Epidermal melanocyte (primary cell): ENCODE results near the gene DDX31.
"Not testable (repeated sequence)": the region's sequence is repeated elsewhere in the genome, so short reads cannot be mapped to it uniquely, and the experiment has no call there.

Source experiments
- DNase-seq: peaks from one replicate; pipeline ENCODE4 v3.0.0; 2011; ENCODE audit warnings: low spot score; ENCODE audit not compliant: insufficient read length

DDX31 gene

DNA sequence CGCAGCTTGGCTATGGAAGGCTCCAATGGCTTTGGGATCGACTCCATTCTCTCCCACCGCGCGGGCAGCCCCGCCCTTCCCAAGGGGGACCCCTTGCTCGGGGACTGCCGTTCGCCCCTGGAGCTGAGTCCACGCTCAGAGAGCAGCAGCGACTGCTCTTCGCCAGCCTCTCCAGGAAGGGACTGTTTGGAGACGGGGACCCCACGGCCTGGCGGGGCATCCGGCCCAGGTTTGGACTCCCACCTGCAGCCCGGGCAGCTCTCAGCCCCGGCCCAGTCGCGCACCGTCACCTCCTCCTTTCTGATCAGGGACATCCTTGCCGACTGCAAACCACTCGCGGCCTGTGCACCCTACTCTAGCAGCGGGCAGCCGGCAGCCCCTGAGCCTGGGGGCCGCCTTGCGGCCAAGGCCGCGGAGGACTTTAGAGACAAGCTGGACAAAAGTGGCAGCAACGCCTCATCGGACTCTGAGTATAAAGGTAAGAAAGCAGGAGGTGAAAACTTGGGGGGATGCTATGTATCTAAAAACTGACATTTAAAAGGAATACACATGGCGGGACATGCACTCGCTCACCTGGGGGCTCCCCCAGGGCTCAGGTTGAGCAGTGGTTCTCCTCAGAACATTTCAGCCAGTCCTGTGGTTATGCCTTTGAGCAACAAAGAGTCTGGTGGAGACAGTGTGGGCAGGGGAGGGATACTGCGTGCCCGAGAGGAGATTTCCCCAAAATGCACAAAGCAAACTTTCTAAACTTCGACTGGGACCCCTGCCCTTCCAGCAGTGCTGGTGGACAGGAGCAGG lies 86.8 kb downstream of the DDX31 start:
- DNase-seq: no peak

DNA sequence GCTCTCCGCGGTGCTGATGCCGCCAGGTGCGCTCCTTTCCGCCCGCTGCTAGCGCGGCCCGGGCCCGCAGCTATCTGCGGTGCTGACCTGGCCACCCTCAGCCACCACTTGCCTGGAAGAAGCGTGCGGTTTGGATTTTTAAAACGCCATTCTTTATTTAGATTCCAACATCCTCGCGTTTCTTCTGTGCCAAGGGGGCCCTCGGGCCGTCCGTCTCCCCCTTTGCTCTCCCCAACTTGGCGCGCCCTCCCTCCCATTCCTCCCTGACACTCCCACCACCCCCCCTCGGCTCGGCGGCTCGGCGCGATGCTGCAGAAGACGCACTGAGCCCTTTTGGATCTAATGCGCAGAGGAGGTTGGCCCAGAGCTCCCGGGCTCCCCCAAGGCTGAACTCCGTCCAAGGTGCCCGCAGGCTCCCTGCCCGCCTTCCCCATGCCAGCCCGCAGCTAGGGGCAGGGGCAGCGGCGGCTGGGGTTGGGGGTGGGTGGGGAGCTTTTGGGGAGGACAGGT lies 87.5 kb downstream of the DDX31 start, which contains the start of gene BARHL1:
BARHL1 (plus strand) TSS at position 331 of the 510 bp plus-strand sequence. CDS start 192 bp downstream, outside the sequence.
- DNase-seq: no peak

DNA sequence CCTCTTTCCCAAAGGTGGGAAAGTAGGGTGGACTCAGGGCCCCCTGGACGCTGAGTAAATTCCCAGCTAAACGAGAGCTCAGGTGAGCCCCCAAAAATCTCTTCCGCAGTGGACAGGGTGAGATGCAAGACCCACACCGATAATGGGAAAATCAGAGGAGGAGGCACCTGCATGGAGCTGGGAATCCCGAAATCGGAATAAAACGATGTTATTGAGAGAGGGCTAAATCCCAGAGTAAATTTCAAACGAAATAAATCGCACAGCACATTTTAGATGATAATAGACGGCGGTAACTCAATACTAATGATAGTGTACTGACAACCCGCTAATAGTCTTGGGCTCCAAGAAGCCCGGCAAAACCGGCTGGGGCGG lies 90.4 kb downstream of the DDX31 start:
- no peak for DNase-seq

DNA sequence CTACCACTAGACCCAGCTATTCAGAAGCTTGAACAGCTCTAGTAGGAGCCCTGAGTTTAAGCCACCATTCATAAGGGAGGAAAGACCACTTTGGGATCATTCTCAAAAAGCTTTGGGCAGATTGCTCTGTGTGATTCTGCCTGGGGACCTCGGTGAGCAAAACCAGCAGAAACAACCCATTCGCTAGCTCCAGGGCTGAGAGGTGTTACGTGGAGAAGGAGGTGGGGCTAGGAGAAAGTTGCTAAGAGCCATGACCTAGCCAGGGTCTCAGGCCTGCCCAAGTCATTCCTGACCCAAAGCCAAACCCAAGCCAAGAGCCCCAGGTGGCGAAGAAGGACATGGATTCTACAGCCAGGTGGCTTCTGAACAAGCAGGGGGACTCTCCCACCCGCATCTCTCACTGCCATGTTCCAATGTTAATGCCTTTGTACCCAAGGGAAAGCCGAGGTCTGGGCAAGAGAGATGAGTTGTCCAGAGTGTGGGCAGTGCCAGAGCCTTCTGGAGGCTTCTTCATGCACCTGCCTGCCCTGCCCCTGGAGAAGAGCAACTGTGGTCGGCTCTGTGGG lies 91.3 kb downstream of the DDX31 start:
- no peak for DNase-seq

DNA sequence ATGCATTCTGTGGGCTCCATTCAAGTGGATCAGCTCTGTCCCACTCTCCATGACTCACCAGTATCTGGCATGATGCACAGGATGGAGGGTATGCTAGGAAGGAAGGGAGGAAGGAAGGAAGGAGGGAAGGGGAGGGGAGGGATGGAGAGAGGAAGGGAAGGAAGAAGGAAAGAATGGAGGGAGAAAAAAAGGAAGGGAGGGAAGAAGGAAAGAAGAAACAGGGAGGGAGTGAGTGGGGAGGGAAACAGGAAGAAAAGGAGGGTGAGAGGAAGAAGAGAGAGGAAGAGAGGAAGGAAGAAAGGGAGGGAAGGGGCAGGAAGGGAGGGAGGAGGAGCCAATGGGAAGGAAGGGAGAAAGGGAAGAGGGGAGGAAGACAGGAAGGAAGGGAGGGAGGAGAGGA lies 92.7 kb downstream of the DDX31 start:
- no peak for DNase-seq

DNA sequence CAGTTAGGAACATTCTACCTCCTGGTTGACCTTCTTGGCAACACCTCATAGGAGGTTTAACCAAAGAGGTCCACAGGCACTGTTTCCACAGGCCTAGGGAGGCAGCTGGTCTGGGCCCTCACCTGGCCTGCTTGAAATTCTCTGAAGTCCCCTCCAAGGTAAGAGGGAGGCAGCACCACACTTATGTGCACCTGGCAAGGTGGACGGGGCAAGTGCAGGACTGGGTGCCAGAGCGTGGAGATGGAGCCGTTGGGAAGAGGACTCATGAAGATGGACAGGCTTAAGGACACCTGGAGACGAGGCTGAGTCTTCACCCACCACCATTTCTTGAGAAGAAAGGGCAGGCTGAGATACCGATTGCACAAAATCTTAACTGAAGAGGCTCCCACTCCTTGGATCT lies 94.0 kb downstream of the DDX31 start:
- DNase-seq: no peak

DNA sequence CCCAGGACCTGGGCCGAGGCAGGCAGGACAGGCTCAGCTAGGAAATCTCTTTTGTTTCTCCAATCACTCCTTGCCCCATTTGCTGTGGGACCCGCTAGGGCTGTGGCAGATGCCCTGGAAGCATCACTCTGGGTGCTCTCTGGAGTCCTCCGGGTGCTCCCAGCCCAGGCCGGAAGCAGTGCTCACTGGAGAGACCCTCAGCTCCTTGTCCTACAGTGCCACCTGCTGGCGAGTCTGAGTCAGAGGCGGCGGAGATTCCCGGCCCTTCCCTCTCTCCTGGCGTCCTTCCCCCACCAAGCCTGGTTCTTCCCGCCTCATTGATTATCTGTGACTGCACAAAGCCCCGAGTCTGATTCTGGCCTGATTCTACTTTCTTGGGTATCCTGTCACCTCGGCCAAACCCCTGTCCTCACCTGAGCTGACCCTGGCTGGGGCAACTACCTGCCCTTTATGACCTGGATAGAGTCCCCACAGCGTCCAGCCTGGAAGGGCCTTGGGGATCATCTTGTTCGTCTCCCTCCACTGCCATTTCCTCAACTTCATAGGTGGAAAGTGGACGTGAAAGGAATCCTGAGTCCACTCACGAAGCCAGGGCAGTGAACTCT lies 94.7 kb downstream of the DDX31 start:
- DNase-seq: peak; percentile 89

DNA sequence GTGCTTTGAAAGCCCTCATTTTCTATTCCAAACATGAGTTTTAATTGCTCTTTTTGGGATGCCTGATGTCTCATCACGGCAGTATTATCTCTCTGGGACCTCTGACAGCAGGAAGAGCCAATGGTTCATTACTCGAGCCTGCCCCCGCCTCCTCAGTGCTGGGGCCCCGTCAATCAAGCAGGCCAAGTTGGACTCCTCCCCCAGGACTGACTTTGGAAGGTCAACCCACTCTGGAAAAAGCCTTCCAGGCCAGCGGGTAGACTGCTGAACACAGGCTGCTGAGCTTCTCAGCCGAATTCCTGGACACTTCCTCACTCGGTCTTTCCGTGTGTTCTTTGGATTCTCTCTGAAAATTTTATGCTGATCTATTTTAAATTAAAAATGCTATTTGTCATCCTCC lies 96.9 kb downstream of the DDX31 start:
- DNase-seq: no peak

DNA sequence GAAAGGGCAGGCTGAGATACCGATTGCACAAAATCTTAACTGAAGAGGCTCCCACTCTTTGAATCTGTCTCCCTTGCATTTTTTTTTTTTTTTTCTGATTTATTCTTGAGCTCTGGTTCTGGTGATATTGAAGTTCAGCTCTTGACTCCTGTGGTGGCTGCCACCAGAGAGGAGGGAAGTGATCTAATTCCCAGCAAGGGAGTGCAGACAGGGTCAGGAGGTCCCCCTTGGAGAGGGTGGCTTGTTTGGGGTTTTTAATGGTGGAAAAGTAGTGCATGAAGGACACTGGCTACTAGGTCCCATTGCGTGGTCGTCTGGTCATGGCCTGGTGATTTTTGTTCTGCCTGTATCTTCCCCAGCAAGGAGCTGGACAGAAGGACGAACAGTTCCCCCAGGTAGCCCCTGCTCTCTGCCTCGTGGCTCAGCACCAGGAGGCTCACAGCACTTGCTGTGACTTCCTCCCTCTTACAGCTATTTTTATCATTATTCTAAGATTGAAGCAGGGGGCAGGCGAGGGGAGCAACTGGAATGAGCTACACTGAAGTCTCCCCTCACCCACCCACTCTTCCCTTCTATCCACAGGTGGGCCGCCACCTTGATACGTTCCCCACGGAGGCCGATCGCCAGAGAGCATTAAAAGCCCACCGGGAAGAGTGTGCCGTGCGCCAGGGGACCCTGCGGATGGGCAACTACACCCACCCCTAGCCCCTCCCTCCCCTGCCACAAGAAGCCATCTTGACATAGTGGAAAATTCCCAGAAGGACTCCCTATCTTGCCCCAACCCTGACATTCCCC lies 97.8 kb downstream of the DDX31 start:
- no peak for DNase-seq

DNA sequence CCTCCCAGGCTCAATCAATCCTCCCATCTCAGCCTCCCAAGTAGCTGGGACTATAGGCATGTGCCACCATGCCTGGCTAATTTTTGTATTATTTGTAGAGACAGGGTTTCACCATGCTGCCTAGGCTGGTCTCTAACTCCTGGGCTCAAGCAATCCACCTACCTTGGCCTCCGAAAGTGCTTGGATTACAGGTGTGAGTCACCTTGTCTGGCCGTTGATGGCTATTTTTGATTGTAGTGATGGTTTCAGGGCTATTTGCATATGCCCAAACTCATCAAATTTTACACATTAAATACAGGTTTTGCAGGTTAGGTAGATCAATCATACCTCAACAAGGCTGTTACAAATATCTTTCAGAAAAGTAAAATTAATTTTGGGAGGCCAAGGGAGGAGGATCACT lies 101.0 kb downstream of the DDX31 start:
- not testable (repeated sequence) for DNase-seq

DNA sequence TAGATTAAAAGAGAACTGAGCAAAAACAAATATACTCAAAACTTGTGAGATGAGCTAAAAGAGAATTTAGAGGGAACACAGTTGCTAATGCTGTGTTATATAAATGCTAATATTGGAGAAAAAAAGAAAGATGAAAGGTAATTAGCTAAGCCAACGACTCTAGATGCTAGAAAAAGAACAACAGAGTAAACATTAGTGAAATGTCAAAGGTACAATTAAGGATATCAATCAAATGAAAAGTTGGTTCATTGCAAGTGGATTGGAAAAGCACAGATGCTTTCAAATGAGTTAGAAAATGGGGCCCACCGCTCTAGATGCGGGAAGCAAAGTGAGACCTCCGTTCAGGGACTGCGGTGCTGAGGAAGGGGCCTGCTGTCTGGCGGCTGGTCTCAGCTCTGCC lies 105.3 kb downstream of the DDX31 start:
- DNase-seq: no peak

DNA sequence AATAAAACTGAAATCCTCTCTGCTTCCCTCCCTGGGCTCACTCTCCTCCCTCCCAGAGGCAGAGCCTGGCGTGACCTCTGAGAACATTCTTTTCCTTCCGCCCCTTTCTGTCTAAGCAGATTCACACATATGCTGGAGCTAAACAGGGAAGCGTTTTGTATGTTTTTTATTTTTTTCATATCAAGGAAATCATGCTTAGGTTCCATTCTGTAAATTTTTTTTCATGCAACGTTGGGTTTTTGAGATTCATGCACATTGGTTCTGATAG lies 107.5 kb downstream of the DDX31 start:
- DNase-seq: no peak

DNA sequence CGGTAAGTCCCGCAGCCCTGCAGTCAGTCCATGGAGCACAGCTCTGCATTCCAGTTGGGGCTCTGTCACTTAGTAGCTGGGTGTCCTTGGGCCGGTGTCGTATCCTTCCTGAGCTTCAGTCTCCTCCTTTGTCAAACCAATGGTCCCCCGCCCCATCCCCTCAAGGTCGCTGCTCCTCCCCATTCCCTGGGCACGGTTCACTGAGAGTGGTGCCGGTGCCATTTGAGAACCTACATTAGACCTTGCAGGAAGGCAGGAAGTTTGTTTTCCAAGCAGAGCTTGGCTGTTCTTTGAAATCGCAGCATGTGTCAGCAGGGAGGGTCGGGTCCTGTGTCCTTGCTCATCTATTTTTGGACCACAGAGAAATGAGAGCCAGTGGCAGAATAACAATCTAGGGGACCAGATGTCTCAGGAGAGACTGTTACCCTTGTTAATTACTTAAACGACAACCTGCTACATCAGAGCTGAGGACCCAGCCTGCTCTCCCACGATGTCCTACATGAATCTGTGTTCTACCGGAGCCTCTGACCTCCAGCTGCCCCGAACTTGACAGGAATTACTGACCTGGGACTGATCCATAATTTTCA lies 109.1 kb downstream of the DDX31 start:
- DNase-seq: no peak

DNA sequence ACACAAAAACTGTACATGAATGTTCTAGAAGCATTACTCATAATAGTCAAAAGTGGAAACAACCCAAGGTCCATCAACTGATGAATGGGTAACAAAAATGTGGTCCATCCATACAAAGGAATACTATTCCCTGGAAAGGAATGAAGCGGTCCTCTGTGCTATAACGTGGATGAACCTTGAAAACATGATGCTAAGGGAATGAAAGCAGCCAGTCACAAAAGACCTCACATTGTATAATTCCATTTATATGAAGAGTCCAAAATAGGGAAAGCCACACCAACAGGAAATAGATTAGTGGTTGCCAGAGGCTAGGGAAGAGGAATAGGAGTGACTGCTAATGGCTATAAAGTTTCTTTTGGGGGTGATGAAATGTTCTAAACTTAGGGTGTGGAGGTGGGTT lies 110.1 kb downstream of the DDX31 start:
- no peak for DNase-seq

DNA sequence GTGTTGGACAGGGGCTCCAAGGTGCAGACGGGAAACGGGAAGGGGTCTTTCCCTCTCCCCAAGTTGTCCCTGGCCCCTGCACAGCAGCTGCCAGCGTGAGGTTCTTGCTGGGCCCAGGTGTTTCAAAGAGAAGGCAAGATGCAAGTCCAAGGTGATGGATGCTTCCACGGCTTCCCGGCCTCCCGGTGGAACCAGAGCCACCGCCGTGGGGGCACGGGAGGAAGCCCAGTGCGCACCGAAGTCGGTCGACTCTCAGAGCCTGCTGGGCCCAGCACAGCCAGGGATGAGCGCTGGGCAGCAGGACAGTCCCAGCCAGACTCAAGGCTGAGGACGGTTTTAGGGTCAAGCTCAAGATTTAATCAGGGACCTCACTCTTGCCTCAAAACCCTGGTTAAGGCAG lies 112.6 kb downstream of the DDX31 start:
- DNase-seq: no peak

DNA sequence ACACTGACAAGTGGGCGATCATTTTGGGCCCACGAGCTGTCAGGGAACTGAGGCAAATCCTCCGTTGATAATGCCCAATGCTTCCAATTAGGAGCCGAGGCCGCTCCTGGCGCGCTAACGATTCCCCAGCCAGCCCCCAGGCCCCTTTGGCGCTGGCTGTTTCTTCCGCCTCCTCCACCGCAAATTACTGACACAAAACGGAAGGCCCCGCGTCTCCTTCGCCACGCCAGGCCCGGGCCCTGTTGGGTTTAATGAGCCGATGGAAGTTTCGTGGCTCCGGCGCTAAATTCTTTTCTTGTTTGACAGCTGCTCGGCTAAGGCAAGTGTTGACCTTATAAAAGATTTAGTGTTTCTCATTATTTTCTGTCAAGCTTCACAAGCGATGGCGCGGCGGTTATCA lies 113.1 kb downstream of the DDX31 start:
- no peak for DNase-seq

DNA sequence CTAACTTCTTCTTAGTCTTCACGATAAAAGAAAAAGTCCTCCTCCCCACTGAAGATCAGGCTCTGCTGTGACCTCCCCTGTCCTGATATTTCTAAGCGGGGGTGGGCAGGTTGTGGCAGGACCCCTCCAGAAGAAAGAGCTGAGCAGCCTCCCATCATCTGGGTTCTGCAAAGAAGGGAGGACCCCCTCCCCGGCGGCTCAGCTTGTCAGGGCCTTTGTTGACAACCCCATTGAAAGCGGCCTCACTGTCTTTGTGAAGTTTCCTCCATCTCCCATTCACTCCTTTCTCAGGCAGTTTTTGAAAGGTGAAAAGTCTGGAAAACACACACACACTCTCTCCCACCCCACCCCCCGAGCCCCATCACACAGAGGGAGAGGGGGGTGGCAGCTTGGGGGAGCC lies 113.5 kb downstream of the DDX31 start:
- DNase-seq: no peak

DNA sequence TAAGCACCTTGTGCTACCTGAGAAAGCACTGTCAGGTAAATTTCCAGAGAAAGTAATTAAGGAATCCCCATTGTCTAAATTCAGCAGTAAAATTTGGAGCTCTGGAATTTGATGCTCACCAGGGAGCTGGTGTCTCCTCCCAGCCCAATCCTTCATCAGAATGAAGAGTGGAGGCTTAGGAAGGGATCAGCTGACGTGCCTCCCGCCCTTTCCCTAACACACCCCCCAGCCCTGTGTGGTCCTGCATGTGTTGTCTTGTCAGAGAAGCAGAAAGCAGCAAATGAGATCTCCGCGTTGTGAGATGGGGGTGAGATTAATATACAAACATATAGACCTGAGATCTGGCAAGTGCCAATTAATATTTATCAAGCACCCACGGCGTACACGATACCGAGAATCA lies 114.3 kb downstream of the DDX31 start:
- no peak for DNase-seq

DNA sequence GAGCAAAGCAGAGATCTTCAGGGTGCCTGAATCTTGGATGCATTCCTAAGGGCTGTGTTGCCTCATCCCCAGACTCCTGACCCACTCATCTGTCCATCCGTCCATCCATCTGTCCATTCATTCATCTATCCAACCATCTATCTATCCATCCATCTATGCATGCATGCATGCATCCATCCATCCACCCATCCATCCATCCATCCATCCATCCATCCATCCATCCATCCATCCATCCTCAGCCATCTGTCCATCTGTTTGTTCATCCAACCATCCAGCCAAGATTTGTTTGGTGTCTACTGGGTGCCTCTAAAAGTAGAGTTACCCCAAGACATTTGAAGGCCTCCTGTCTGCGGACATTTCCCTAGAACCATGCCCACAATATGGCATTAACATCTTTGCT lies 115.0 kb downstream of the DDX31 start:
- DNase-seq: no peak

DNA sequence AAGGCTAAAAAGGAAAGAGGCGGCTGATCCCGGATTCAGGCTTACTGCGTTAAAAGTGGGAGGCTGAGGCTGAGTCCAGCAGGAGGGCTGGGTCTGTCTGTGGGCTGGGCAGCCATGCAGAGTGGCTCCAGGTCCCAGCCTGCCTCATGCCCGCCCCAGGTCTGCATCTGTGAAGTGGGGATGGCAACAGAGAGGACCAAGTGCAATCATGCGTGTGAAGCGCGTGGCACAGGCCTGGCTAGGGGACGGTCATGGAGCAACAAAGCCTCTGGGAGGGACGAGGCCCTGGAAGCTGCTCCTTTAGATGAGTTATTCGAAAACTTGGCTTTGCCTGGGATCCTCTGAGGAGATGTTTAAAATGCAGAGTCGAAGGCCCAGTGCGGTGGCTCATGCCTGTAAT lies 117.7 kb downstream of the DDX31 start:
- DNase-seq: no peak

DNA sequence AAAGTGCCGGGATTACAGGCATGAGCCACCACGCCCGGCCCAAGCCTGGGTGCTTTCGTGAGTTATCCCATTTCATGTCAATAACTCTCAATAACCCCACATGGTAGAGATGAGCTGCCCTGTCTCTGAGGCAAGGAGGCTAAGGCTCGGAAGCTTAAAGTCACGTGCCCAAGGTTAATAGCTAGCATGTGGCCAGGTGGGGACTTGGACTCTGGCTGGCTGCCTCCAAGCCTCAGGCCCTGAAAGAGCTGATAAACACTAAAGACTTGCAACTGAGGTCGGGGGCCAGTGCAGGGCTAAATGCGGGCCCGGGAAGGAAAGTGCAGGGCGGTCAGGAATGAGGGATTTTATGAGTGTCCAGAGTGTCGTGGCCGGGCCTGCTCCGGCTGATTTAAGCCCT lies 118.2 kb downstream of the DDX31 start:
- no peak for DNase-seq
